Naive B cell (primary cell): ENCODE measurements around the gene LIG1. TPM values are rescaled to one million over a fixed set of nuclear protein-coding genes. Genes with fewer than 3 reads are reported as not detected.

Source experiments
- ATAC-seq, 2 donors: fragments of 150-1000 bp; cut with Tn5 transposase; 2 replicates each; pipeline ENCODE4 v1.10.0; 2021; ENCODE audit warnings: low read depth in 2 of 2, mild to moderate bottlenecking in 2 of 2, moderate library complexity in 2 of 2
- DNase-seq: peaks from one replicate; pipeline ENCODE4 v3.0.0; 2022
- H3K27ac Mint-ChIP-seq, 6 donors: one replicate each; pipeline ENCODE4 v1.8.0; 2020 to 2022; ENCODE audit warnings: mild to moderate bottlenecking in 6 of 6, mixed read lengths in 6 of 6, moderate library complexity in 5 of 6, inconsistent platforms in 2 of 6
- H3K27me3 Mint-ChIP-seq, 3 donors: one replicate each; pipeline ENCODE4 v1.8.0; 2021 to 2022; ENCODE audit warnings: mixed read lengths in 3 of 3, mild to moderate bottlenecking in 1 of 3
- H3K36me3 Mint-ChIP-seq, 2 donors: one replicate each; pipeline ENCODE4 v1.8.0; 2020 to 2022; ENCODE audit warnings: mixed read lengths in 2 of 2, inconsistent platforms in 1 of 2, mild to moderate bottlenecking in 1 of 2
- H3K4me1 Mint-ChIP-seq, 3 donors: one replicate each; pipeline ENCODE4 v1.8.0; 2020 to 2022; ENCODE audit warnings: mixed read lengths in 3 of 3, inconsistent platforms in 1 of 3, mild to moderate bottlenecking in 1 of 3, moderate library complexity in 1 of 3
- H3K4me3 Mint-ChIP-seq, 8 donors: one replicate each; pipeline ENCODE4 v1.8.0; 2020 to 2022; ENCODE audit warnings: mild to moderate bottlenecking in 8 of 8, mixed read lengths in 8 of 8, moderate library complexity in 8 of 8, inconsistent platforms in 2 of 8
- H3K9me3 Mint-ChIP-seq, 7 donors: one replicate each; pipeline ENCODE4 v1.8.0; 2020 to 2022; ENCODE audit warnings: mixed read lengths in 7 of 7, mild to moderate bottlenecking in 5 of 7, inconsistent platforms in 2 of 7, moderate library complexity in 1 of 7
- polyA plus RNA-seq, 6 donors: library from polyadenylated mRNA; unstranded; fragments of 300-500 nt; fragmentation: Illumina TruSeq; gene quantifications; one replicate each; pipeline ENCODE4 v1.2.3, GENCODE V29; 2021; ENCODE audit warnings: low read depth in 6 of 6

Gene LIG1
- polyA plus RNA-seq, 6 donors from 2014 or later, result 13.6 to 30.9 (median 23.5) TPM

DNA sequence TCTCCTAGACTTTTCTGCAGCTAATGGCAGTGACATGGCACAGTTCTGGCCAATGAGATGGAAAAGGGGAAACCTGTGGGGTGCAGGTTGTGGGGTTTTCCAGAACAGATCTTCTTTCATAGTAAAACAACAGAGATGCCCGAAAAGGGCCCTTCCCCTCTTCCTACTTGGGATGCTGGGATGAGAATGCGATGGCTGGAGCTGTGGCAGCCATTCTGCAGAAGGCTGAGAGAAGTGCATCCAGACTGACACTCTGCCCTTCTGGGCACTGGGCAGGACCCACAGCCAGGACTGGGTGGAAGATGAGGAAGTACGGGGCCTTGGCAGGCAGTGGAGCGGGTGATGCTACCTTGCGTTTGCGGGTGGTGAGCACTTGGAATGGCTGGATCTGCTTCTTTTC is 42.6 kb downstream of the LIG1 start:
- H3K9me3 Mint-ChIP-seq, result peaks cover 0 to 7% (median 3%) of the 10 kb centered on the region in 7 donors
- no peaks in the 10 kb centered on the region for H3K27me3 Mint-ChIP-seq
- DNase-seq, result no peak
- peak overlapping the region in 1 of 6 donors; percentile 57 for H3K27ac Mint-ChIP-seq
- H3K4me3 Mint-ChIP-seq, result no peak overlapping the region
- ATAC-seq, result no peak
- H3K4me1 Mint-ChIP-seq, result peaks cover 0 to 3% (median 2%) of the 10 kb centered on the region in 3 donors
- H3K36me3 Mint-ChIP-seq, result peaks cover 21 to 36% of the 10 kb centered on the region in 2 donors

GRCh38 chr19:48123907-48124651 is 46.1 kb downstream of the LIG1 start:
- DNase-seq, result no peak
- H3K36me3 Mint-ChIP-seq, result peaks cover 26 to 36% of the 10 kb centered on the region in 2 donors
- H3K4me3 Mint-ChIP-seq, result no peak overlapping the region
- H3K27ac Mint-ChIP-seq, result no peak overlapping the region
- no peak for ATAC-seq
- H3K27me3 Mint-ChIP-seq, result no peaks in the 10 kb centered on the region
- peaks cover 7 to 13% (median 11%) of the 10 kb centered on the region in 3 donors for H3K4me1 Mint-ChIP-seq
- peaks cover 0 to 7% (median 3%) of the 10 kb centered on the region in 7 donors for H3K9me3 Mint-ChIP-seq

GRCh38 chr19:48122421-48122820 is 47.7 kb downstream of the LIG1 start:
- H3K27ac Mint-ChIP-seq, result peak overlapping the region in 5 of 6 donors; percentile 86 to 97 (median 94)
- H3K27me3 Mint-ChIP-seq, result no peaks in the 10 kb centered on the region
- peak overlapping the region in 3 of 8 donors; percentile 54 to 77 (median 57) for H3K4me3 Mint-ChIP-seq
- H3K36me3 Mint-ChIP-seq, result peaks cover 21 to 31% of the 10 kb centered on the region in 2 donors
- ATAC-seq (no peak), DNase-seq (no peak)
- H3K9me3 Mint-ChIP-seq, result peaks cover 0 to 5% (median 0%) of the 10 kb centered on the region in 7 donors
- peaks cover 15 to 22% (median 19%) of the 10 kb centered on the region in 3 donors for H3K4me1 Mint-ChIP-seq

DNA sequence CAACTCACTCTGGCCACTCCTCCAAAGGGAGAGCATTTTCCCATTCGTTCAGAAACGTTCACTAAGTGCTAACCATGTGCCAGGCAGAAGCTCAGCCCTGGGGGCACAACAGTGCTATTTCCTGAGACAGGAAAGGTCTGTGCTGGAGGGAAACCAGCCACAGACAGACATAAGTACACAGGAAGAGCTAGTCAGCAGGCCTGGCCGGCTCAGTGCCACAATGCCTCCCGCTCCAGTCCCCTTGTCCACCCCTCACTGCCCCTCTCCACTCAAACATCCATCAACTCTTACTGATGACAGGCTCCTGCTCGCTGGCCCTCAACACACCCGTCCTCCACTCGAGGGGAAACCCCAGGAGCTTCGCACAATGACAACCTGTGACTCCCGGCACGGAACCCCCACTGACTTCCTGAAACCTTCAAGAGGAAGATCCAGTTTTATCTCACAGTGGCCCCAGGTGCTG is 48.2 kb downstream of the LIG1 start:
- peaks cover 16 to 26% (median 21%) of the 10 kb centered on the region in 3 donors for H3K4me1 Mint-ChIP-seq
- peaks cover 21 to 27% of the 10 kb centered on the region in 2 donors for H3K36me3 Mint-ChIP-seq
- DNase-seq (peak; percentile 9), ATAC-seq (peak; percentile 90 to 94)
- H3K27ac Mint-ChIP-seq, result peak overlapping the region in 5 of 6 donors; percentile 71 to 97 (median 94)
- peaks cover 0 to 5% (median 0%) of the 10 kb centered on the region in 7 donors for H3K9me3 Mint-ChIP-seq
- H3K4me3 Mint-ChIP-seq, result peak overlapping the region in 6 of 8 donors; percentile 33 to 85 (median 56)
- H3K27me3 Mint-ChIP-seq, result no peaks in the 10 kb centered on the region

GRCh38 chr19:48121066-48121465 is 49.1 kb downstream of the LIG1 start:
- Mint-ChIP-seq H3K27ac (peak overlapping the region in 2 of 6 donors; percentile 38 to 95), H3K27me3 (no peaks in the 10 kb centered on the region), H3K36me3 (peaks cover 21 to 24% of the 10 kb centered on the region in 2 donors), H3K4me1 (peaks cover 16 to 26% (median 21%) of the 10 kb centered on the region in 3 donors), H3K9me3 (peaks cover 0 to 5% (median 0%) of the 10 kb centered on the region in 7 donors), H3K4me3 (no peak overlapping the region)
- ATAC-seq (no peak), DNase-seq (no peak)

DNA sequence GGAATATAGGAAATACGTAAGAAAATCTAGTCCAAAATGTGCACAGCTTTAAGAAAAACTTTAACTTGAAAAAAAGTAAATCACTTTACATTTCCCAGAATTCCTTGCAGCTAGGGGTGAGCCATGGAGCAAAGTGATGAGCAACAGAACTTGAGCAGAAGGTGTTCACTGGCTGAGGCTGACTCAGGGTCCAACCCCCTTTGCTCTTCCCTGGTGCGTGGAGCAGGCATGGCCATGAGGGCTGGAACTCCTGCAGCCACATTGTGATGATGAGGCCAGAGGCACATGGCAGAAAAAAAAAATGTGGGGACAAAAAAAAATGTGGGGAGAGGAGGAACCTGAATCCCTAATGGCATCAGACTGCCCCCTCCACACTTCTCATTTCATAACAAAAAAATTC is 49.6 kb downstream of the LIG1 start:
- peaks cover 16 to 26% (median 21%) of the 10 kb centered on the region in 3 donors for H3K4me1 Mint-ChIP-seq
- H3K36me3 Mint-ChIP-seq, result peaks cover 21 to 24% of the 10 kb centered on the region in 2 donors
- peak overlapping the region in 1 of 8 donors; percentile 24 for H3K4me3 Mint-ChIP-seq
- peaks cover 0 to 5% (median 0%) of the 10 kb centered on the region in 7 donors for H3K9me3 Mint-ChIP-seq
- no peaks in the 10 kb centered on the region for H3K27me3 Mint-ChIP-seq
- ATAC-seq (no peak), DNase-seq (no peak)
- H3K27ac Mint-ChIP-seq, result peak overlapping the region in 2 of 6 donors; percentile 51 to 57

DNA sequence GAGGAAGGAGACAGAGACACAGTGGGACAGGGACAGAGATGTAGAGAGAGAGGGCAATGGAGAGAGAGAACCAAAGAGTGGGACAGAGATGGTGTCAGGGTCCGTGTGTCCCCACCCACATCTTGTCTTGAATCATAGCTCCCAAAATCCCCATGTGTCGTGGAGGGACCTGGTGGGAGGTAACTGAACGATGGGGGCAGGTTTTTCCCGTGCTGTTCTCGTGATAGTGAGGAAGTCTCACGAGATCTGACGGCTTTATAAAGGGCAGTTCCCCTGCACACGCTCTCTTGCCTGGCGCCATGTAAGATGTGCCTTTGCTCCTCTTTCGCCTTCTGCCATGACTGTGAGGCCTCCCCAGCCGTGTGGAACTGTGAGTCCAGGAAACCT is 52.0 kb downstream of the LIG1 start:
- peak overlapping the region in 5 of 6 donors; percentile 33 to 99 (median 83) for H3K27ac Mint-ChIP-seq
- peak overlapping the region in 1 of 8 donors; percentile 55 for H3K4me3 Mint-ChIP-seq
- peaks cover 18 to 26% (median 21%) of the 10 kb centered on the region in 3 donors for H3K4me1 Mint-ChIP-seq
- H3K36me3 Mint-ChIP-seq, result peaks cover 17 to 18% of the 10 kb centered on the region in 2 donors
- no peak for ATAC-seq
- H3K27me3 Mint-ChIP-seq, result no peaks in the 10 kb centered on the region
- peaks cover 0 to 5% (median 0%) of the 10 kb centered on the region in 7 donors for H3K9me3 Mint-ChIP-seq
- no peak for DNase-seq

GRCh38 chr19:48117515-48118130 is 52.5 kb downstream of the LIG1 start:
- peaks cover 19 to 24% (median 20%) of the 10 kb centered on the region in 3 donors for H3K4me1 Mint-ChIP-seq
- H3K27ac Mint-ChIP-seq, result peak overlapping the region in 4 of 6 donors; percentile 53 to 99 (median 84)
- H3K27me3 Mint-ChIP-seq, result no peaks in the 10 kb centered on the region
- peaks cover 0 to 5% (median 0%) of the 10 kb centered on the region in 7 donors for H3K9me3 Mint-ChIP-seq
- DNase-seq (no peak), ATAC-seq (no peak)
- peaks cover 17 to 18% of the 10 kb centered on the region in 2 donors for H3K36me3 Mint-ChIP-seq
- peak overlapping the region in 1 of 8 donors; percentile 55 for H3K4me3 Mint-ChIP-seq

DNA sequence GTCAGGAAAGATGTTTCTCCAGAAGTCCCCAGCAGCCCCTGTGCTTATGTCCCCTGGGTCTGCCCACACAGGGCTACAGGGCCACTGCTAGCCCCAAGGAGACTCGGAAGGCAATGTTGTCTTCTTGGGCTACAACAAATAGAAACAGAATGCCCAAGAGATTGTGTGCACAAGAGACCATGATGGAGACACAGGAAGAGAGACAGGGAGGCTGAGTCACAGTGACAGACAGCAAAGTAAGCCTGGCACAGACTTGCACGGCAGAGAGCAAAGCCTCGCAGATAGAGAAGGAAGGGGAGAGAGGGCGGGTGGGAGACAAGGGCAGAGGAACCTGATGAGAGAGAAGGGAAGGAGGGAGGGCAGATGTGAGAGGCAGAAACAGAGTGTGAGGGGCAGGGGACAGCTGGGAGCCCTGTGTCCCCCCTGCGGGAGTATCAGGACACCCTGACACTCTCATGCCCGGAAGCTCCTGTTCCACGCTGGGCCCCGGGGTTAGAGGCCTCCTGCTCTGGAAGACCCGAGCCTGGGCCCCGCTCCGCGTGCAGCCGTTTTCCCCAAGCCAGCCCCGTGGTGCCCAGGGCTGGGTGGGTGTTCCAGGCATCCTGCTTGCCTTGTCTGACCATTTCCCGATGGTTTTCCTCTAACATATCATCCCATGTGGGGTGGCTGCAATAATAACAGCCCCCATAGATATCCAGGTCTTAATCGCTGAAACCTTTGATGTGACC is 56.8 kb downstream of the LIG1 start:
- Mint-ChIP-seq H3K27ac (peak overlapping the region in 5 of 6 donors; percentile 32 to 91 (median 86)), H3K36me3 (peaks cover 9 to 10% of the 10 kb centered on the region in 2 donors), H3K27me3 (no peaks in the 10 kb centered on the region), H3K9me3 (peaks cover 0 to 5% (median 0%) of the 10 kb centered on the region in 7 donors), H3K4me1 (peaks cover 12 to 34% (median 24%) of the 10 kb centered on the region in 3 donors), H3K4me3 (peak overlapping the region in 1 of 8 donors; percentile 34)
- ATAC-seq (no peak), DNase-seq (no peak)

DNA sequence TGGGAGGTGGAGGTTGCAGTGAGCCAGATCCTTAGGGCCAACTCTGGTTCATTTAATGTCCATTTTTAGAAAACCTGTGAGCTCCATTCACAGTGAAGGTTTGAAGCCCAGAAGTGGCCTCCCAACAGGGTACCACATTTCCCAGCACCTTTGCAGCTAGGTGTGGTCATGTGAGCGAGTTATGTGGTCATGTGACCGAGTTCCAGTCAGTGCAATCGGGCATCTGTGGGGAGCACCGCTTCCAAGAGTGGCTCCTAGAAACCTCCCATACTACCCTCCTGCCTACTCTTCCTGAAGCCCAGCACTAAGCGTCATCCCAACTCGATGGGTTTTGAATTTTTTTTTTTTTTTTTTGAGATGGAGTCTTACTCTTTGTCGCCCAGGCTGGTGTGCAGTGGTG is 58.9 kb downstream of the LIG1 start:
- H3K4me3 Mint-ChIP-seq, result peak overlapping the region in 7 of 8 donors; percentile 42 to 95 (median 89)
- ATAC-seq (no peak), DNase-seq (no peak)
- H3K9me3 Mint-ChIP-seq, result no peaks in the 10 kb centered on the region
- peaks cover 9 to 32% (median 25%) of the 10 kb centered on the region in 3 donors for H3K4me1 Mint-ChIP-seq
- H3K36me3 Mint-ChIP-seq, result no peaks in the 10 kb centered on the region
- no peaks in the 10 kb centered on the region for H3K27me3 Mint-ChIP-seq
- H3K27ac Mint-ChIP-seq, result peak overlapping the region in 4 of 6 donors; percentile 91 to 98 (median 97)

GRCh38 chr19:48110350-48110966 is 59.7 kb downstream of the LIG1 start, which contains the start of gene PLA2G4C:
PLA2G4C (minus strand) TSS chr19:48110817; CDS start chr19:48106529, 4,288 bp downstream.
- DNase-seq, result peak; percentile 73
- Mint-ChIP-seq H3K4me1 (peaks cover 9 to 32% (median 25%) of the 10 kb centered on the region in 3 donors), H3K9me3 (no peaks in the 10 kb centered on the region), H3K36me3 (no peaks in the 10 kb centered on the region), H3K4me3 (peak within 1 kb of the TSS; percentile 75 to 95 (median 88)), H3K27me3 (no peaks in the 10 kb centered on the region), H3K27ac (peak within 1 kb of the TSS; percentile 57 to 98 (median 94))
- peak; percentile 79 to 81 for ATAC-seq

- ATAC-seq (no peak), DNase-seq (no peak)
- H3K4me3 Mint-ChIP-seq, result peak overlapping the region; percentile 9 to 81 (median 58)
- H3K27ac Mint-ChIP-seq, result peak overlapping the region in 3 of 6 donors; percentile 76 to 85 (median 76)
- no peaks in the 10 kb centered on the region for H3K36me3 Mint-ChIP-seq
- H3K9me3 Mint-ChIP-seq, result no peaks in the 10 kb centered on the region
- H3K4me1 Mint-ChIP-seq, result peaks cover 9 to 34% (median 25%) of the 10 kb centered on the region in 3 donors
- H3K27me3 Mint-ChIP-seq, result no peaks in the 10 kb centered on the region
Measured at GRCh38 chr19:48108997-48109782, 61.0 kb downstream of the LIG1 start.
